Colon (tissue), 2 donors: ENCODE data around the gene TMEM184C.

Experiments used
- FAIRE-seq: peaks from 2 replicates; lab custom pipeline; 2012; peaks lifted over from hg19 to GRCh38; lab: Jason Lieb, UNC
- donor health status: control.
- donor health status: control.

Gene TMEM184C

DNA sequence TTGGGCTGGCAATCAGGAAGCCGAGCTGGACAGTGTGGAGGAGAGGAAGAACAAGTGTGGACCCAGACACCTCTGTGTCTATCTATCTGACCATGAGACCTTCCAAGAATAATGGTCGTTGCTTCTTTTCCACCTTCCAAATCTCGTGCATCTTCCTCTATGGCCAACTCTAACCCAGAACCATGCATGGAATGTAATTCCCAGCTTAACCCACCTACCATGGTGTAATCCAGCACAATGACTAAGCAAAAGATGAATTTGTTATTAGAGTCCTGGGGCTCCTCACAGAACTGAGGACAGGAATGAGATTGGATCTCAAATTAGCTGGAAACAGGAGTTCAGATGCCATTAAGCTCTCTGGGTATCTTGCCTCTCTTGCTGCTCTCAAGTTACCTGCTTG lies 17.4 kb upstream of the TMEM184C start:
- FAIRE-seq: no peak

- no peak for FAIRE-seq
These were observed 11.7 kb upstream of the TMEM184C start for GRCh38 chr4:147605499-147605898.

GRCh38 chr4:147607471-147607870 lies 9.7 kb upstream of the TMEM184C start:
- no peak for FAIRE-seq

GRCh38 chr4:147610686-147611085 lies 6.5 kb upstream of the TMEM184C start:
- no peak for FAIRE-seq

DNA sequence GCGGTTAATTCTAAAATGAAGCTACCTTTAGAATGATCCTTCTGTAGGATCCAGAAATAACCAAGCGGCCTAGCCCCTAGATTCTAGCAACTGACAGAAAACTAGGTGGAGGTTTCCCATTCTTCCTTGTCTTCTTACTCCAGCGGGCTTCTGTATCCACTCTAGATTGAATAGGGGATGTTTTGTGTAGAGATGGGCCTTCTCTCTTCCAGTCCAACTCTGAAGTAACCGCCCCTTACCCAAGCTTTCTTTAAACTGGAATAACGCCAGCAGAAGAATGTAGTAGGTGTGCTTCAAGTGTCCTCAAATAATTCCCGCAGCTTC lies 386 bp upstream of the TMEM184C start:
- no peak for FAIRE-seq

- FAIRE-seq: peak; percentile 24
These were observed 869 bp downstream of the TMEM184C start for GRCh38 chr4:147617841-147618691.

- no peak for FAIRE-seq
These were observed 3.1 kb downstream of the TMEM184C start for GRCh38 chr4:147620315-147620714.

DNA sequence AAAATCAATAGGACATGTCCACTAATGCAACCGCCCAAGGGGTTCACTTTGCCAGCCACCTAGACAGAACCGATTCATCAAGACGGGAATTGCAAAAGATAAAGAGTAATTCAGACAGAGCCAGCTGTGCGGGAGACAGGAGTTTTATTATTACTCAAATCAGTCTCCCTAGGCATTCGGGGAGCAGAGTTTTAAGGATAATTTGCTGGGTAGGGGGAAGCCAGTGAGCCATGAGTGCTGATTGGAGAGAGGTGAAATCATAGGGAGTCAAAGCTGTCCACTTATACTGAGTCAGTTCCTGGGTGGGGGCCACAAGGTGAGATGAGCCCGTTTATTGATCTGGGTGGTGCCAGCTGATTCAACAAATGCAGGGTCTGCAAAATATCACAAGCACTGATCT lies 8.5 kb downstream of the TMEM184C start:
- no peak for FAIRE-seq

DNA sequence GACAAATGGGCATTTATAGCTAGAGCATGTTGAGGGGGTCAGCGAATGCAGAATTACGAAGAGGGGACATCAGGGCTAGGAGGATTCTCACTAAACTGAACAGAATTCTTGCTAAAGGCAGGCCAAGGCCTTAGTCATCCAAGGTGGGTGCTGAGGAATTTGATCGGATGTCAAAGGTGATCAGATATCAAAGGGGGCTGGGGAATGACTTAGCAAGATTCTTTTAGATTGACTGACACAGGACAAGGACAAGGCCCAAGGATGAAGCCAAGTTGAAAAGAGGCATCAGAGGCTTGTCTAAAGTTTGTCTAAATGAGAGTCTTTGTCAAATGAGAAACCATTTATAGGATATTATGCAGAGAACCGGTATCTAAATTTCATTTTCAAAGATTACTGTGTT lies 9.7 kb downstream of the TMEM184C start:
- no peak for FAIRE-seq

GRCh38 chr4:147628415-147628814 lies 11.2 kb downstream of the TMEM184C start:
- no peak for FAIRE-seq

GRCh38 chr4:147629783-147630730 lies 12.9 kb downstream of the TMEM184C start:
- FAIRE-seq: peak; percentile 24

GRCh38 chr4:147633113-147633512 lies 15.9 kb downstream of the TMEM184C start:
- FAIRE-seq: no peak

GRCh38 chr4:147633643-147634042 lies 16.4 kb downstream of the TMEM184C start:
- FAIRE-seq: no peak

- FAIRE-seq: no peak
These were observed 18.2 kb downstream of the TMEM184C start for GRCh38 chr4:147635348-147635747.

GRCh38 chr4:147638365-147638764 lies 21.2 kb downstream of the TMEM184C start:
- FAIRE-seq: no peak

GRCh38 chr4:147638942-147639341 lies 21.7 kb downstream of the TMEM184C start:
- no peak for FAIRE-seq

GRCh38 chr4:147639388-147639787 lies 22.2 kb downstream of the TMEM184C start:
- no peak for FAIRE-seq

DNA sequence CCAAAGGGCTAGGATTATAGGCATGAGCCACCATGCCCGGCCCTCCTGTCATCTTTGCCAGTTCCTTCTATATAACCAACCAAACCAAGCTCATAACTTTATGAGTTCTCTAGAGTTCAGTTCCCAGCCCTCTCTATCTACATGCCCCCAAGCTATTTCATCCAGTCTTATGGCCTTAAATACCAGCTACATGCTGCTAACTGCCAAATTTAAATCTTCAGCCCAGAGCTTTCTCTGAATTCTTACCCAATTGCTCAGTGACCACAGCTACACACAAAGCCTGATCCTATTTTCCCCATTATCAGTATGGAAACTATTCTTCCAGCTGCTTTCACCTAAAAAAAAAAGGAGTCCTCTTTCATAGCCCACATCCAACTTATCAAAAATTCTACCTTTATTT lies 23.1 kb downstream of the TMEM184C start:
- FAIRE-seq: no peak

- FAIRE-seq: no peak
These were observed 26.4 kb downstream of the TMEM184C start for GRCh38 chr4:147643616-147644015.

GRCh38 chr4:147644471-147644870 lies 27.3 kb downstream of the TMEM184C start:
- no peak for FAIRE-seq

DNA sequence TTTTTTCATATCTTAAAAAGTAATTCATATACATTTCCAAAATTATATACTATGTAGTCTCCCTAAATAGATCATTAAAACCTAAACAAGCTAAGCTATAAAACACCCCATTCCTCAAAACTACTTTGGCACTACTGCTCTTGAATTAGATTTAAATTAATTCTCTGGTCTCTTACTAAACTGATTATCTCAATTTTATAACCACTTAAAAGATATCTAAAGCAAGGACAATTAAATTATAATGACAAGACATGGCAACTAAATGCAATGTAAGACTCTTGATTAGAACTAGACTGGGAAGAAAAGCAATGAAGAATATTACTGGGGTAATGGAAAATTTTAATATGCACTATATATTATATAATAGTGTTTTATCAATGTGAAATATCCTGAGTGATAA lies 27.9 kb downstream of the TMEM184C start:
- no peak for FAIRE-seq

DNA sequence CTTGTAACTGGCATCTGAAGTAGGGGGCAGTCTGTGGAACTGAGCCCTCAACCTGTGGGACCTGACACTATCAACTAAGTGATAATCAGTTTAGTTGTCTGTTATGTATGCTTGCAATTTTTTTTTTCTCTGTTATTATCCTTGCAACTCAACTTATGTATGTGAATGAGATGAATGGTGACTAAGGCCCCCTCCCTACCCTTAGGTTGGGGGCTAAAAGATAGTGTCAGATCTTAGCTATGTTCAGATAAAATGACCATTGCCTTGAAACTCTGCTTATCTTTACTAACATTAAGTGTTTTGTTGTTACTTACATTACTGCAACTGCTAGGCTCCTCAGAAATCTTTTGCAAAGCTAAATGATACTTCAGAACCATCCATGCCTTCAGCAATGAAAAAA lies 31.5 kb downstream of the TMEM184C start:
- FAIRE-seq: no peak

DNA sequence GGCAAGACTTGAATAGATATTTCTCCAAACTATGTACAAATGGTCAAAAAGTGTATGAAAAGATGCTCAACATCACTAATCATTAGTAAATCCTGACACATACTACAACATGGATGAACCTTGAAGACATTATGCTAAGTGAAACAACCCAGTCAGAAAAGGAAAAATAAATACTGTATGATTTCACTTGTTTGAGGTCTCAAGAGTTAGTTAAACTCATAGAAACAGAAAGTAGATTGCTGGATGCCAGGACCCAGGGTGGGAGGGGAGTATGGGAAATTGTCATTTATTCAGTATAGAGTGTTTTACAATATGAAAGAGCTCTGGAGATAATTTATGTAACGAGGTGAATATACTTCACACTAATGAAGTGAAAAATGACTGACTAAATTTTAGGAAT lies 34.4 kb downstream of the TMEM184C start:
- FAIRE-seq: no peak
